Measurements from ENCODE around the gene SETBP1.
"Not testable (repeated sequence)": the region's sequence is repeated elsewhere in the genome, so short reads cannot be mapped to it uniquely, and the experiment has no call there.

SETBP1 gene

GRCh38 chr18:44708451-44709083, 27.9 kb downstream of the SETBP1 start:
- DNase-seq = no peak

- DNase-seq = peak; percentile 57
These were observed 28.8 kb downstream of the SETBP1 start for GRCh38 chr18:44709307-44710126.

- DNase-seq = no peak
These were observed 30.2 kb downstream of the SETBP1 start for GRCh38 chr18:44710931-44711330.

DNA sequence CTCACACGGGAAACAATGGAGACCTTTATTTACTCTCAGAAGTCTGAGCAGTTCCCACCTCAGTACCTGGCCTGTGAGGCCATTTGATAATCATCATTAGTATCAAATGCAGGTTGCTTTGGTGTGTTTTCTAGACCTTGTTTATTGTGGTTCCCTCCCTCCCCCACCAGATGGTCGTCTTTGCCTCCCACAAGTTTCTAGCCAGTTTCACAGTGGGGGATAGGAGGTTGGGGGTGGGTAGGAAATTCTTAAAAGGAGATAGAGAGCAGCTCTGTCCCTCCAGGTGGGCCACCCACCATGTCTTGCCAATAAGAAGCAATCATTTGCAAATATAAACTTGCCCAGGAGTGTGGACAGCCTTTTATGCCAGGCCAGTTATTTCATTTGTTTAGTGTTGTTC, 31.3 kb downstream of the SETBP1 start:
- no peak for DNase-seq

- DNase-seq = no peak
These were observed 32.7 kb downstream of the SETBP1 start for GRCh38 chr18:44713435-44713834.

DNA sequence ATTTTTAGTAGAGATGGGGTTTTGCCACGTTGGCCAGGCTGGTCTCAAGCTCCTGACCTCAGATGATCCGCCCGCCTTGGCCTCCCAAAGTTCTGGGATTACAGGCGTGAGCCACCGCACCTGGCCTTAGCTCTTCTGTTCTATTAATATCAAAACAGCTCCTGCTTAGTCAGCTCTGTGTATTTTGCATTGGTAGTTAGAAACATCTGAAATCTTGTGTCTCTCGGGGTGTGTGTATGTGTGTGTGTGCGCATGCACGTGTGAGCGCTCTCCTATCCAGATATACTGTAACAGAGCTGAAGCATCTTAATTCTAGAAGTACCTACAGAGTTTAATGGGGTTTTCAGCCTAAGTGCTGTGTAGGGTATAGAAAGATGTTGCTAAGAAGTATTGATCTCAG, 33.7 kb downstream of the SETBP1 start:
- no peak for DNase-seq

DNA sequence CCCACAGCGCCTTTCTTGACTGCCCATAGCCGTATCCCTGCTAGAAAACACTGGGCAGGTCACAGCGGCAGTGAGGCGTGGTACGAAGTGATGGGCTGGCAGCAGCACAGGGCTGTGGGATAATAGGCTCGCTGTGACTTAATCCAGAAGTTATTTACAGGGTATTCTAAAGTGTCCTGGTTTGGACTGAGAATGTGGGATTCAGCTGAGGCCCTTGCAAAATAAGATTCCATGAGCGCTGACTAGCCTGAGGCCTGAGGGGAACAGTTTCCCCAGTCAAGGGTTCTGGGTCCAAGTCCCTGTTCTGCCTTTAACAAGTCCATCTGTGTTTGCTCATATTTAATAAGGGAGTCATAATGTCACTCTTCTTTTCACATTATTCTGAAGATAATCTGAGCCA, 34.6 kb downstream of the SETBP1 start:
- DNase-seq = no peak

DNA sequence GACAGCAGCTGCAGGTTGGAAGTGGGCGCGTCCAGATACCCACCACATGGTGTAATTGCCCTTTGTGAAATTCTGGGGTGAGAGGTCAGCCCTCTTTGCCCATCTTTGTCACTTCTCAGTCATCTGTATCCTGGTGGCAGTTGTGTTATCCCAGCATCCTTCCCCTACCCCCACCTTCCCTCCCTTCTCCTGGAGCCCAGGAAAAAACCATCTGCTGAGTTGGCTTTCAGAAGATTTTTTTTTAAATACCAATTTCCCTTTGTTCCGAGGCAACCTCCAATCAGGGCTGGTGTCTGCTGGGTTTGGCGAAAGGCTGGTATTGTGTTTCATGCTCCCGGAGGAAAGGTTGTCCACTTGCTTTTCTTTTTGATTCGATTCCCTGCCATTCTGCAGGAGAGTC, 35.2 kb downstream of the SETBP1 start:
- DNase-seq = no peak

GRCh38 chr18:44716697-44717163, 36.0 kb downstream of the SETBP1 start:
- peak; percentile 88 for DNase-seq

DNA sequence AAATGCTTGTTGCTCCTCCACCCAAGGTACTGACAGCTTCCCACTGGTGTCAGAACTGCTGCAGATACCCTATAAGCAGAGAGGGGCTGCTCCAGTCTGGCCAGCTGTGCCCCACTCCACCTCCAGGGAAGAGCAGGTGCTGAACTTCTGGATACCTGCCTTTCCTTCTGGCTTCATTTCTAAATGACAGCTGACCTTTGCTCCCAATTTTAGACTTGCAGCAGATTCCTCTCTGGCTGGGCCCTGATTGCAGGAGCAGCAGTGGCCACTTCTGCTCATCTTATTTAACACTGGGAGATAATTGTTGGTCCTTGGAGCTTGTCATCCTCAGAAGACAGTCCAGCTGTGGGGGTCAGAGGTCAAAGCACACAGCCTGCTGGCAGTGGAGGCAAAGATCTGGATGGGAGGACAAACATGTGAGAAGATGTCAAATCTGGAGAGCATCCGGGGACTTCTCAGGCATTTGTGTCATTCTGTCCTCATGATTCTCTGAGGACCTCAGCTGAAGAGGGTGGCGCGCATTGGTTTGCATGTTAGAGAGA, 38.9 kb downstream of the SETBP1 start:
- no peak for DNase-seq

DNA sequence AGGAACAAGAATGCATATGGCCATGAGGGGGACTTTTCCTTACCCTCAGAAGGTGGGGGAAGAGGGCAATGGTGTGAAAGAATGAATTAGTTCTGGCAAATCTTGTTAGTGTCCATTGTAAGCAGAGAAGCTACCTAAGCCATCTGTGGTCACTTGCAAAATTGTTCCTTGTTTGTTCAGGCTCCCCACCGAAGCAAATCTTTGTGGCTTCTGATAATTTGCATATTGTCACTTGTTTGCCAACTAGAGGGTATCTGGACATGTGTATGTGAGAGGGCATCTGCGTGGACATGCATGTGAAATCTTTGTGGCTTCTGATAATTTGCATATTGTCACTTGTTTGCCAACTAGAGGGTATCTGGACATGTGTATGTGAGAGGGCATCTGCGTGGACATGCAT, 41.1 kb downstream of the SETBP1 start:
- not testable (repeated sequence) for DNase-seq

DNA sequence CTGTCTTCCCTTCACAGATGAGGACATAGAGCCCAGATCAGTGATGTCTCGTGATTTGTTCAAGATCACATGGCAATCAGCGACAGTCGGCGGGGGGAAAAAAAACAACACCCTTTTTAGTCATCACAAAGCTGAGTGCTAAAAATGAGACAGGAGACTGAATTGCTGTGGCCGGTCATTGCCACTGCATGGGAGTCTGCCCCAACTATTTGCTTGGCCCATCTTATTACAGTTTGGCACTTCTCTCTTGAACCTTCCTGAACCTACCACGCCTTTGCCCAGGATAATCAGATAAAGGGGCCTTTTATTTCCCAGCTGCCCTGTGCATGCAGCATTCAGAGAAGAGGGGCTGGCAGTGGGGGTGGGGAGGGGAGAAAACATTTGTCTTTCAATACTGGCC, 42.7 kb downstream of the SETBP1 start:
- peak; percentile 26 for DNase-seq

DNA sequence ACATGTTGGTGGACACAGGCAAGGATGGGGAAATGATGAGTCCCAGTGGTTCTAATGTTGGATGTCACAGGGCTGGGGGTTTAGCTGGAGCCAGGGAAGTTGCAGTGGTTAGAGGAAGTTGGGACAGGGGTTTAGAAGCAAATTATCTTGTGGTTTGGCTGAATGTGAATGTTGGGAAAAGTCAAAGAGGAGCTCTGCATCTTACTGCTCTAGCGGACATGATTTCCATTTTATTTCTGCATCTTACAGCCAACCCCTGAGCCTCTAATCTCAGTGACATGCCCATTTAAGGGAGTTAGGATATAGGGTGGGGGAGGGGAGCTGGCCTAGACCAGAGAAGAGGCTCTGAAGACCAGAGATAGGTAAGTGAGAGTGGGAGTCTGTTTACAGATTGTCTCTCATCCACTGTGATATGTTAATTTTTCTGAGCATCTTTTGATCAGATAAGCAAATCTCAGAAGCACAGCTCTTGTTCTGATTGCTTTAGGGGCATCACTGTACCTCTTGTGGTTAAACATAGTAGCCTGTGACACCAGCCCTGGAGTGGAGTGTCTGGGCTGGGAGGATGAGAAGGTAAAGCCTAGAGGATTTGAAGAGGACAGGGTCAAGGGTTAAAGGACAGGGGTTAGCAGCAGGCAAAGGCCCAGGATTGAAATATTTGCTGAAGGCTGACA, 43.6 kb downstream of the SETBP1 start:
- DNase-seq = peak; percentile 60

DNA sequence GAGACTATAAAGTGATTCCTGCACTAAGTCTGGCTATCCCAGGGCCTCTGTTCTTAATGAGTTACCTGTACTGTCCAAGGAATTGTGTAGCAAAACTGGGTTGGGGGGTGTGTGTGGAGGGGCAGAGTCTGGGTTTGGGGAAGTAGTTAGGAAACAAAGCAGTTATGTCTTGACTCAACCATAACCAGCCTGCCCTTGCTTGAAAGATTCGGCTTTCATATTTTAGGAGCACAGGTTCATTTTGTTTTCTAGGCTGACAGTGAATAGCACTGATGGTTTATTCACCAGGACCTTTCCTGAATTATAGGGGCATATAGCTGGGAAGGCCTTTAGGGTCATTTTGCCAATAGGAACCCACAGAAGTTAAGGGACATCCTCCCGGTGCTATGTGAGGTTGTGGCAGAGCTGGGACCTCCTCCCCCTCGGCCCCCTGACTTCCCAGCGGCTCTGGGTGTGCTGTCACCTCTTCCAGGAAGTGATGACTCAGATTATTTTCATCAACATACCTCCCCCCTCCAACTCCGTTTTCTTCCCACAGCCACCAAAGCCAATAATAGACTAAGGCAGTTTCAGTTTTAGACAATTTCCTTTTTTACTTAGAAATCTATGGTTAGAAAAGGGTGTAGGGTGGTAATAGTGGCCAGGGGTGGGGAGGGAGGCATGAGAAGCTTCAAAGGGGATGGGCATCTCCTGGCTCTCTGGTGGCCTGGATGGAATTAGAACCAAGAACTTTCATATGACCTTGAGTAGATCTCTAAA, 44.8 kb downstream of the SETBP1 start:
- DNase-seq = peak; percentile 94

DNA sequence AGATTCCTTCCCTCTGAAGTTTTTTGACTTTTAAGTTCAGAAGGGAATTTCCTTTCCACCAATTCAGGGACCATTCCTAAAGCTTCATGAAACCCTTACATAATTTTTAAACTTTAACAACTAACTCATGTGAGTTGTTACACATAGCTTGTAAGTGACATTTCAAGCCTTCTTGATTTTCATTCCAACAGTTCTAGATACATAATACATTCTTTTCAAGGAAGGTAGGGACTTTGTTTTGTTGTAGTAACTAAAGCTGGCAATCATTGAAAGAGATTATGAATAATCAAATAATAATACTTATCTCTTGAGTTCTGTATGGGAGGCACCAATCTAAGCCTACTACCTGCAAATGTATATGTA, 45.4 kb downstream of the SETBP1 start:
- DNase-seq = no peak

- DNase-seq = no peak
These were observed 46.6 kb downstream of the SETBP1 start for GRCh38 chr18:44727291-44727690.

GRCh38 chr18:44729631-44730101, 49.0 kb downstream of the SETBP1 start:
- peak; percentile 68 for DNase-seq

DNA sequence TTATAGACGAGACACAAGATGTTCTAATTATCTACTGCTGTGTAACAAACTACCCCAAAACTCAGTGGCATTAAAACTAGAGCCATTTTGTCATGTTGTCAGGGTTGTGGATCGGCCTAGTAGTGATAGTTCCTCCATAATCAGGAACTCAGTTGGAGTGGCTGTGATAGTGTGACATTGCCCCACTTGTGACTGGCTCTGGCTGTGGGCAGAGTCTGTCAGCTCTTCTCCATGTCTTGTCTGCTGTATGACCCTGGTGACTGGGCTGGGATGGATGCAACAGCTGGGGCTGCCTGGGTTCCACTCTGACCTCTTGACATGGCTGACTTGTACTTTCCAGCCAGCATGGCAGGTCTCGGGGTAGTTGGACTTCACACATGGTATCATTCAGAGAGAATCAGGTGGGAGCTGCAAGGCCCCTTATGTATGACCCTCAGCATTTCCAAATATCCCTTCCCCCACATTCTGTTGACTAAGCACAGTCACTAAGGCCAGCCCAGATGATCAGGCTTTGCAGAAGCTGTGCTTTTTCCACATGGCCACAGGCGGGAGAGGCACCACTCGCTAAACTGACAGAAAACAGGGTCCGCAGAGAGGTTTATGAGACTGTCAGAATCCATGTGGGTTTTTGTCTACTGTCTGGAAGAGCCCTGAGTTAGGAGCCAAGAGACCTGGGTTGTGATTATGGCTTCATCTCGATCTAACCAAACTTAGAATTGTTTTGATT, 50.3 kb downstream of the SETBP1 start:
- no peak for DNase-seq

DNA sequence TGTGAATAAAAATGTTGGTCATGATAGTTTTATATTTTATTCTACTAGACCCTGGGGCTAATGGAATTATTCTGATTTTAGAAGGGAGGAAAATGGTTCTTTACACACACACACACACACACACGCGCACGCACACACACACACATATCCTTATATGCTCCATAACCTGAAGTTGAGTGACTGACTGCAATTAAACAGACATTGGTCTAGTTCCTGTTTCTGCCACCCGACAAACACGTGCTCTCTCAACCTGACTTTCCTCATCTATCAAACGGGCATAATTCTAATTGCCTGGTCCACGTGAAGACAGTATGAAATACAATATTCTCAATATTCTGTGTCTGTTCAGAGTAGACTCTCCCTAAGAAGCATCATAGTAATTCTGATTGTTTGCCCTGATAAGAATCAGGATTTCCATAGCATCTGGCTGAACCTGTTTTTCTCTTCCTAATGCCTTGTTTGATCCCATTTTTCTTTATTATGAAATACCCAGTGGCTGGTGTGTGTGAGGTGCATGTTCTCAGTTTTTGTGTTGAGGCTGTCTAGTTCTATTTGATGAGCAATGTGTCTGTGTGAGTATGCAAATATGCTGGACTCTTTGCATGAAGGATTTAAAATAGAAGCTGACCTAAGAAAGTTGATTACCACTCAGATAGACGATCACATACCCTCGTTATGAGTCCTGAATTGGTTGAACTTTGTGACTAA, 51.0 kb downstream of the SETBP1 start:
- no peak for DNase-seq

DNA sequence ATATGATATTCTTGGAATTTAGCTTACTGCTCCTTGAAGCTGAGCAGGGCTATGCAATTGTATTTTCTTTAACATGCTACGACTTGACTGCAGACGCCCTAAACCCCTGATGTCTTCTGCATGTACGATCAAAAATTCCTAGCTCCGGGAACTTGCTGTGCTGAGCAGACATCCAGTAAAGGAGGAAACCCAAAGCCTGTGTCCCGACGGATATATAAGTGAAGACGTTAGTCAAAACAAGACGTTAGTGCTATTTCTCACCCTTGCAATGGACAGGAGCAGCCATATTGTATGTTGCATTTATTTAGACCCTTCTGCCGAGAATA, 51.5 kb downstream of the SETBP1 start:
- DNase-seq = no peak

- DNase-seq = no peak
These were observed 51.9 kb downstream of the SETBP1 start for GRCh38 chr18:44732599-44732998.
